ENCODE measurements around the gene TBL1XR1.

- TF ChIP-seq CTCF (IDR thresholded peaks at IDR 0.05; ENCODE audit: control extremely low read depth in 1 of 3, insufficient read depth in 1 of 3, low read depth in 1 of 3, low read length in 3 of 3) (peak in 1 of 3 experiments; percentile 19; a peak in 2 of 4 replicates), EZH2 (IDR thresholded peaks at IDR 0.05; ENCODE audit: low read depth, low read length, severe bottlenecking) (no peak), POLR2A (IDR thresholded peaks at IDR 0.05; ENCODE audit: control extremely low read depth in 1 of 2, low read depth in 2 of 2, low read length in 2 of 2) (no peak), CBX5 (IDR thresholded peaks at IDR 0.05; ENCODE audit: low read depth, low read length) (no peak), EP300 (IDR thresholded peaks at IDR 0.05; ENCODE audit: borderline replicate concordance in 1 of 2, low read depth in 2 of 2, low read length in 2 of 2) (no peak), SIN3A (conservative IDR thresholded peaks at IDR 0.05 in 1 of 2, IDR thresholded peaks at IDR 0.05 in 1 of 2; ENCODE audit: low read depth in 1 of 2, low read length in 2 of 2) (no peak), JUN (IDR thresholded peaks at IDR 0.05; ENCODE audit: low read depth, low read length) (no peak), E2F6 (IDR thresholded peaks at IDR 0.05) (no peak), RAD21 (IDR thresholded peaks at IDR 0.05 in 1 of 2, conservative IDR thresholded peaks at IDR 0.05 in 1 of 2; ENCODE audit: low read depth in 2 of 2, low read length in 2 of 2) (peak in 1 of 2 experiments; percentile 55), RBBP5 (IDR thresholded peaks at IDR 0.05; ENCODE audit: borderline replicate concordance, low read depth, low read length) (no peak), POLR2AphosphoS5 (IDR thresholded peaks at IDR 0.05; ENCODE audit: low read depth, low read length) (no peak), USF2 (IDR thresholded peaks at IDR 0.05; ENCODE audit: low read length) (no peak)
These were observed 146.6 kb downstream of the TBL1XR1 start for GRCh38 chr3:177050501-177051237.

Data from H1 (cell line).